DND-41 (cell line): ENCODE data around the gene FLOT1.

ENCODE experiments used
- ATAC-seq: fragments of 200-7000 bp; cut with Tn5 transposase; 3 replicates; pipeline ENCODE4 v1.9.1; 2021; ENCODE audit warnings: low read depth; ENCODE audit not compliant: insufficient read depth
- DNase-seq: peaks from one replicate; pipeline ENCODE4 v3.0.0-alpha.2; 2020
- H2AFZ ChIP-seq: 2 replicates; pipeline ENCODE4 v1.6.0; 2012; ENCODE audit warnings: low read depth, low read length
- H3K27ac ChIP-seq: 2 replicates; pipeline ENCODE4 v1.5.1; 2012; ENCODE audit warnings: low read length, inconsistent platforms
- H3K27me3 ChIP-seq: fragments of 200-600 bp; sonication (generic); 2 replicates; pipeline ENCODE4 v1.6.0; 2012; ENCODE audit warnings: low read length, mild to moderate bottlenecking, inconsistent platforms; ENCODE audit not compliant: insufficient read depth, poor library complexity
- H3K36me3 ChIP-seq: 2 replicates; pipeline ENCODE4 v1.5.1; 2012; ENCODE audit warnings: low read length, inconsistent platforms; ENCODE audit not compliant: insufficient read depth
- H3K4me1 ChIP-seq: 2 replicates; pipeline ENCODE4 v1.5.1; 2012; ENCODE audit warnings: mild to moderate bottlenecking, low read length; ENCODE audit not compliant: insufficient read depth
- H3K4me2 ChIP-seq: 2 replicates; pipeline ENCODE4 v1.6.0; 2012; ENCODE audit warnings: mild to moderate bottlenecking, moderate library complexity, low read length, inconsistent platforms; ENCODE audit not compliant: insufficient read depth
- H3K4me3 ChIP-seq, 2 experiments: fragments of 200-600 bp in 1 of 2; shearing (Covaris generic) in 1 of 2; 2 replicates each; pipeline ENCODE4 v1.5.1; 2012 to 2016; ENCODE audit warnings: inconsistent platforms in 2 of 2, low read length in 2 of 2, mild to moderate bottlenecking in 2 of 2, low read depth in 1 of 2, moderate library complexity in 1 of 2
- H3K79me2 ChIP-seq: 2 replicates; pipeline ENCODE4 v1.6.0; 2012; ENCODE audit warnings: low read length, inconsistent platforms; ENCODE audit not compliant: insufficient read depth
- H3K9ac ChIP-seq: 2 replicates; pipeline ENCODE4 v1.6.0; 2012; ENCODE audit warnings: low read depth, mild to moderate bottlenecking, inconsistent platforms, low read length, moderate library complexity
- H3K9me3 ChIP-seq: 2 replicates; pipeline ENCODE4 v1.5.1; 2012; ENCODE audit warnings: low read length, moderate library complexity, mild to moderate bottlenecking, inconsistent platforms; ENCODE audit not compliant: insufficient read depth, severe bottlenecking
- H4K20me1 ChIP-seq: 2 replicates; pipeline ENCODE4 v1.6.0; 2012; ENCODE audit warnings: low read length; ENCODE audit not compliant: insufficient read depth
- CTCF ChIP-seq: IDR thresholded peaks from 2 replicates; pipeline ENCODE4 v1.5.1; 2012; ENCODE audit warnings: borderline replicate concordance, low read length, moderate library complexity, mild to moderate bottlenecking; ENCODE audit not compliant: poor library complexity, severe bottlenecking; ENCODE audit errors: extremely low read depth
- EZH2 ChIP-seq: IDR thresholded peaks from 3 replicates; pipeline ENCODE4 v1.6.1; 2012; ENCODE audit warnings: borderline replicate concordance, low read depth, mild to moderate bottlenecking, moderate library complexity, low read length, inconsistent platforms; ENCODE audit not compliant: severe bottlenecking

The FLOT1 gene

GRCh38 chr6:30763618-30764489 is 21.4 kb upstream of the FLOT1 start:
- ATAC-seq = peak; percentile 68
- Histone ChIP-seq H3K9ac (no peak overlapping the region), H3K4me2 (no peak overlapping the region), H4K20me1 (no peaks in the 10 kb centered on the region), H3K79me2 (no peaks in the 10 kb centered on the region), H3K27me3 (no peaks in the 10 kb centered on the region), H3K4me3 (no peak overlapping the region), H2AFZ (0 out of 2 replicates have a peak overlapping the region, but pooled peaks have one; percentile 21), H3K27ac (no peak overlapping the region), H3K4me1 (peaks cover 24% of the 10 kb centered on the region), H3K9me3 (no peaks in the 10 kb centered on the region), H3K36me3 (no peaks in the 10 kb centered on the region)
- TF ChIP-seq EZH2 = no peak
- TF ChIP-seq CTCF = peak; percentile 24
- DNase-seq = peak; percentile 29

- Histone ChIP-seq H3K27ac (no peak overlapping the region), H3K79me2 (no peaks in the 10 kb centered on the region), H3K4me1 (peaks cover 18% of the 10 kb centered on the region), H3K4me2 (no peak overlapping the region), H3K27me3 (no peaks in the 10 kb centered on the region), H3K36me3 (no peaks in the 10 kb centered on the region), H3K4me3 (no peak overlapping the region), H2AFZ (0 out of 2 replicates have a peak overlapping the region, but pooled peaks have one; percentile 21), H4K20me1 (no peaks in the 10 kb centered on the region), H3K9me3 (no peaks in the 10 kb centered on the region), H3K9ac (no peak overlapping the region)
- DNase-seq = no peak
- no peak for ATAC-seq
- TF ChIP-seq CTCF = no peak
- no peak for TF ChIP-seq EZH2
Measured at GRCh38 chr6:30763155-30763617, 20.7 kb upstream of the FLOT1 start.

GRCh38 chr6:30761791-30762429 is 19.4 kb upstream of the FLOT1 start:
- no peaks in the 10 kb centered on the region for H3K36me3 ChIP-seq
- no peaks in the 10 kb centered on the region for H4K20me1 ChIP-seq
- DNase-seq (no peak), ATAC-seq (no peak)
- H2AFZ ChIP-seq = no peak overlapping the region
- H3K27ac ChIP-seq = no peak overlapping the region
- H3K4me3 ChIP-seq = no peak overlapping the region
- no peaks in the 10 kb centered on the region for H3K79me2 ChIP-seq
- H3K4me2 ChIP-seq = no peak overlapping the region
- H3K9ac ChIP-seq = no peak overlapping the region
- H3K27me3 ChIP-seq = no peaks in the 10 kb centered on the region
- H3K9me3 ChIP-seq = no peaks in the 10 kb centered on the region
- peaks cover 10% of the 10 kb centered on the region for H3K4me1 ChIP-seq
- TF ChIP-seq EZH2 (no peak), CTCF (no peak)
